Muscle of arm (tissue), 12 donors: ENCODE measurements around the gene ACACB. TPM values are rescaled to one million over a fixed set of nuclear protein-coding genes. Genes with fewer than 3 reads are reported as not detected.

Experiments
- DNase-seq: peaks from one replicate; pipeline ENCODE4 v3.0.0-alpha.2; 2013
- polyA plus RNA-seq, 12 donors: library from polyadenylated mRNA; unstranded; fragments of 120-200 nt; gene quantifications; one replicate each; pipeline ENCODE4 v1.2.1, GENCODE V29; 2013; ENCODE audit not compliant: insufficient read length in 12 of 12

ACACB gene
- polyA plus RNA-seq, 12 donors, result 2.1 to 13.2 (median 8.0) TPM; not detected in 1

- DNase-seq, result no peak
These were observed 96.2 kb downstream of the ACACB start for GRCh38 chr12:109212460-109213115.

GRCh38 chr12:109214131-109214530 is 97.7 kb downstream of the ACACB start:
- no peak for DNase-seq

GRCh38 chr12:109218996-109219395 is 102.6 kb downstream of the ACACB start:
- no peak for DNase-seq

GRCh38 chr12:109219938-109220337 is 103.6 kb downstream of the ACACB start:
- DNase-seq, result no peak

GRCh38 chr12:109221277-109221931 is 105.0 kb downstream of the ACACB start:
- no peak for DNase-seq

GRCh38 chr12:109222062-109222461 is 105.7 kb downstream of the ACACB start:
- DNase-seq, result no peak

- DNase-seq, result no peak
These were observed 106.1 kb downstream of the ACACB start for GRCh38 chr12:109222496-109222895.

GRCh38 chr12:109223211-109223610 is 106.8 kb downstream of the ACACB start:
- DNase-seq, result no peak

GRCh38 chr12:109223868-109224267 is 107.5 kb downstream of the ACACB start:
- DNase-seq, result no peak

GRCh38 chr12:109228664-109229063 is 112.3 kb downstream of the ACACB start:
- DNase-seq, result no peak

GRCh38 chr12:109230193-109230592 is 113.8 kb downstream of the ACACB start:
- no peak for DNase-seq

- no peak for DNase-seq
These were observed 116.3 kb downstream of the ACACB start for GRCh38 chr12:109232731-109233130.

- no peak for DNase-seq
These were observed 117.6 kb downstream of the ACACB start for GRCh38 chr12:109234012-109234411.

- DNase-seq, result no peak
These were observed 119.9 kb downstream of the ACACB start for GRCh38 chr12:109236257-109236656.

GRCh38 chr12:109239179-109239578 is 122.8 kb downstream of the ACACB start:
- no peak for DNase-seq

GRCh38 chr12:109239691-109240090 is 123.3 kb downstream of the ACACB start:
- no peak for DNase-seq

- no peak for DNase-seq
These were observed 124.0 kb downstream of the ACACB start for GRCh38 chr12:109240365-109240764.

- DNase-seq, result no peak
These were observed 125.5 kb downstream of the ACACB start for GRCh38 chr12:109241936-109242335.

- DNase-seq, result no peak
These were observed 127.7 kb downstream of the ACACB start for GRCh38 chr12:109244073-109244472.

- DNase-seq, result no peak
These were observed 129.8 kb downstream of the ACACB start for GRCh38 chr12:109246221-109246620.

GRCh38 chr12:109247831-109248654 is 131.7 kb downstream of the ACACB start:
- no peak for DNase-seq

GRCh38 chr12:109250523-109250922 is 134.1 kb downstream of the ACACB start:
- no peak for DNase-seq

GRCh38 chr12:109252799-109253198 is 136.4 kb downstream of the ACACB start:
- DNase-seq, result no peak
